Nephron progenitor cell (in vitro differentiated cells): ENCODE measurements around the gene DTYMK.
A peak's percentile ranks its signal among the peaks of the same experiment; 100 is the strongest.
"Not testable (repeated sequence)": the region's sequence is repeated elsewhere in the genome, so short reads cannot be mapped to it uniquely, and the experiment has no call there.

Source experiments
- DNase-seq: peaks from one replicate; pipeline ENCODE4 v3.0.0; 2021
- H3K27ac Mint-ChIP-seq: 2 replicates; pipeline ENCODE4 v1.8.0; 2021; ENCODE audit warnings: mild to moderate bottlenecking, moderate library complexity, mixed read lengths
- H3K27me3 Mint-ChIP-seq: 2 replicates; pipeline ENCODE4 v1.8.0; 2021; ENCODE audit warnings: mild to moderate bottlenecking, low read depth, mixed read lengths; ENCODE audit not compliant: poor library complexity
- H3K36me3 Mint-ChIP-seq: 2 replicates; pipeline ENCODE4 v1.8.0; 2021; ENCODE audit warnings: low read depth, mixed read lengths
- H3K4me1 Mint-ChIP-seq: 2 replicates; pipeline ENCODE4 v1.8.0; 2021; ENCODE audit warnings: mixed read lengths
- H3K4me3 Mint-ChIP-seq: 2 replicates; pipeline ENCODE4 v1.8.0; 2021; ENCODE audit warnings: mild to moderate bottlenecking, moderate library complexity, mixed read lengths
- H3K9me3 Mint-ChIP-seq: 2 replicates; pipeline ENCODE4 v1.8.0; 2021; ENCODE audit warnings: mild to moderate bottlenecking, moderate library complexity, mixed read lengths
- CTCF ChIP-seq: fragments of 200-600 bp; sonication (generic); IDR thresholded peaks from 2 replicates; pipeline ENCODE4 v1.5.0; 2021; ENCODE audit warnings: antibody characterized with exemption

The DTYMK gene

GRCh38 chr2:241666627-241667400 is 19.8 kb downstream of the DTYMK start:
- Mint-ChIP-seq H3K27ac (peak overlapping the region; percentile 94), H3K4me3 (peak overlapping the region; percentile 75)
- no peak for TF ChIP-seq CTCF

DNA sequence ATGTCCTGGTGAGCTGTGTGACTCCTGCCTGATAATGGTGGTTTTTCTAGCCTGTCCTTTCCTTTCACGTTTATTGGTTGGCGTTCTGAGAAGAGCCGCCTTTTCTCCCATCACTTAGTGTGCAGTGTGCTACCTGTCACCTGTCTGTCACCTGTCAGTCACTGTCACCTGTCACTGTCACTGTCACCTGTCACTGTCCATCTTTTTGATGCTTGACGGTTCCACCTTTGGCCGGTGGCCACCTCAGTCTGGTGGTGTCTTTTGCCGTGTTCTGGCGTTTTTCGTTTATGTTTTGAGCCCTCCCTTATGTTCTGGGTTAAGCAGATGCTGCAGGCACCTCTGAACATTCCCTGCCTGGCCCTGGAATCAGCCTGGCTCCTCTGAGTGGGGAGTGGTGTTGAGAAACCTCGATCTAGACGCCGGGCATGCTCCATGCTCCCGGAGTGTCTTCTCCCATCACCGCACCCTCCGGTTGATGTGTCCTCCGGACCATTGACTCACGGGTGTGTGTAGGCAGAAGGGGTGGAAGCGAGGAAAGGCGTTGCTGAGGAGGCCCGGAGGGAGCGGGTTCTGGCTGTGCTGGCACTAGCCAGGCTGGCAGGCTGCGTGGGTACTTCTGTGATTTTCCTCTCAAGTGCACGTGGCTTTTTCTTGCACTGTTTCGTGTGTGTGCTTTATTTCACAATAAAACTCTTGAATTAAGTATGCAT is 20.7 kb downstream of the DTYMK start:
- no peak for DNase-seq
- Mint-ChIP-seq H3K4me3 (peak overlapping the region; percentile 75), H3K4me1 (peaks cover 38% of the 10 kb centered on the region), H3K27me3 (no peaks in the 10 kb centered on the region), H3K9me3 (no peaks in the 10 kb centered on the region), H3K36me3 (peaks cover 41% of the 10 kb centered on the region), H3K27ac (peak overlapping the region; percentile 54)
- no peak for TF ChIP-seq CTCF

More at GRCh38 chr2:241666627-241667400, 19.8 kb downstream of the DTYMK start:
- H3K9me3 Mint-ChIP-seq = no peaks in the 10 kb centered on the region
- H3K27me3 Mint-ChIP-seq = no peaks in the 10 kb centered on the region
- DNase-seq = peak; percentile 85
- H3K36me3 Mint-ChIP-seq = peaks cover 39% of the 10 kb centered on the region
- H3K4me1 Mint-ChIP-seq = peaks cover 30% of the 10 kb centered on the region

- not testable (repeated sequence) for H3K27ac Mint-ChIP-seq, H3K4me3 Mint-ChIP-seq, H3K9me3 Mint-ChIP-seq, DNase-seq, H3K27me3 Mint-ChIP-seq
- peaks cover 31% of the 10 kb centered on the region for H3K4me1 Mint-ChIP-seq
- H3K36me3 Mint-ChIP-seq = peaks cover 32% of the 10 kb centered on the region
Measured at GRCh38 chr2:241662731-241663130, 23.9 kb downstream of the DTYMK start.

- H3K4me1 Mint-ChIP-seq = peaks cover 18% of the 10 kb centered on the region
Measured at GRCh38 chr2:241660593-241661213, 25.9 kb downstream of the DTYMK start.

DNA sequence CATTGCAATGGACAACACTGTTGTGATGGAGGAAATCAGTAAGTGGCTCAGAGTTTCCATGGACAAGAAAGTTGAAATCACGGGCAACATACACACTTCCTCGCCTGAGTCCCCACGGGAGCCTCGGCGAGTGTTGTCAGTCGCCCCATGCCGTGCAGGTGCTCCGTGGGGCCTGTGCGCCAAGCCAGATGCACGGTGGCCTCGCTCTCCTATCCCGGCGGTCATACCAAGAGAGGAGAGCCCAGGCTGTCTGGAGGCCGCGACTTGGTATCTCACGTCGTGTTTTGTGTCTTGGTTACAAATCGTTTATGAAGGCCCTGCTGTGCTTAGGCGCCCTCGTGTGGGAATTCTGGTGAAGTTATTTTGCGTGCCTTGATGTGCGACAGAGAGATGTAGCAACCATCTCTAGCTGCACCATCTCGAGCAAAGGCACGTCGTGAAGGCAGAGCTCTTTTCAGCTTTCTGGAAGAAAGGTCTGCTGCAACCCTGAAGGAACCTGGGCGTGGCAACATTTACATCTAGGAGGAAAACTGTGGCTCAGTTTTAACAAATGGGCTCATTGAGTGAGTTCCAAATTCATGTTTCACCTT is 27.4 kb downstream of the DTYMK start:
- Mint-ChIP-seq H3K27ac (no peak overlapping the region), H3K36me3 (peaks cover 34% of the 10 kb centered on the region), H3K4me1 (peaks cover 10% of the 10 kb centered on the region), H3K9me3 (no peaks in the 10 kb centered on the region), H3K4me3 (no peak overlapping the region), H3K27me3 (no peaks in the 10 kb centered on the region)
- TF ChIP-seq CTCF = peak; percentile 55
- peak; percentile 52 for DNase-seq

More at GRCh38 chr2:241660593-241661213, 25.9 kb downstream of the DTYMK start:
- TF ChIP-seq CTCF = no peak
- Mint-ChIP-seq H3K36me3 (peaks cover 36% of the 10 kb centered on the region), H3K27me3 (no peaks in the 10 kb centered on the region), H3K27ac (no peak overlapping the region), H3K4me3 (no peak overlapping the region), H3K9me3 (no peaks in the 10 kb centered on the region)
- no peak for DNase-seq

- Mint-ChIP-seq H3K36me3 (peaks cover 36% of the 10 kb centered on the region), H3K4me3 (no peak overlapping the region), H3K9me3 (no peaks in the 10 kb centered on the region)
Measured at GRCh38 chr2:241658296-241658695, 28.3 kb downstream of the DTYMK start.

More at GRCh38 chr2:241658296-241658695, 28.3 kb downstream of the DTYMK start:
- no peak for DNase-seq
- Mint-ChIP-seq H3K27me3 (no peaks in the 10 kb centered on the region), H3K27ac (no peak overlapping the region), H3K4me1 (peaks cover 10% of the 10 kb centered on the region)
- no peak for TF ChIP-seq CTCF
